IPS DF 4.7 (cell line): ENCODE measurements around the gene OR6J1.
"Not testable (repeated sequence)": the region's sequence is repeated elsewhere in the genome, so short reads cannot be mapped to it uniquely, and the experiment has no call there.

Source experiments
- DNase-seq: peaks from one replicate; pipeline ENCODE4 v3.0.0-alpha.2; 2013; ENCODE audit warnings: low spot score; ENCODE audit errors: extremely low read depth

The OR6J1 gene

DNA sequence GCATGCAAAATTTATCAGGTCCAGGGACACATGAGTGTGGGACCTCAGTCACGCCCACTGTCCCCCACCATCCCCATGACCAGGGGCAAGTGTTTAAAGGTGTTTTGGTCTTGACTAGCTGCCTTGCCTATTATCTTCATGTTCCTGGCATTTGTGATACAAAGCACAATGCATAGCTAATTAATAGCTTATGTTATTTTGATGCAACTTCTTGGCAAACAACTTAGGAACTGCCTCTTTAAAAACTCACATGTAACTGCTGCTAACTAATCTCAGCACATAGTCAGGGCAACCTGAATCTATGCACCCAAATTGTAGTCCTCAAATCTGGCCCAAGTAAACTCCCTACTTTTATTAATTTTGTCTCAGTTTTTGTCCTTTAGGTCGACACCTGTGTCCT, 7.4 kb upstream of the OR6J1 start:
- no peak for DNase-seq

DNA sequence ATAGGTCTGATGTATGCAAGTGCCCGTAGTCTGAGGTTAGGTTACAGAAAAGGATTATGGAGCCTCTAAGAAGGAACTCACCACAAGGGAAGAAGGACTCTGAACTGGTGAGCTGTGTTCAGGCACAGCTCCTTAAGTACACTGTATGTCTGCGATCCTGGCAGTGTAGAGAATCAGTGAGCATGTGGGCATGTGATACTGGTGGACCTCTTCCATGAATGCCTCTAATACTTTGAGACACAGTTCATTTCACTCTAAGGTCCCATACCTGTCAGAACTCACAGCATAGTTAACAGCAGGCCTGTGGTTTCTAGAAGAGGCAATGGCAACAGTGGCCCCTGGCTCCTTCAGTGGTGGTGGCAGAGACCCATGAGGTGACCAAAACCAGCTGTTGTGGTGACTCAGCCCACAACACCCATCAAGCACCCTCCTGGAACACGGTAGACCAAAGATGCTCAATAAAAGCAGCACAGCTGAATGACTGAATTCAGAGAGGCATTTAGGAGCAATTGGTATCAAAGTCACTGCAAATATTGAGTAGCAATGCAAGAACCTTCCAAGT, 6.9 kb upstream of the OR6J1 start:
- DNase-seq, result no peak

DNA sequence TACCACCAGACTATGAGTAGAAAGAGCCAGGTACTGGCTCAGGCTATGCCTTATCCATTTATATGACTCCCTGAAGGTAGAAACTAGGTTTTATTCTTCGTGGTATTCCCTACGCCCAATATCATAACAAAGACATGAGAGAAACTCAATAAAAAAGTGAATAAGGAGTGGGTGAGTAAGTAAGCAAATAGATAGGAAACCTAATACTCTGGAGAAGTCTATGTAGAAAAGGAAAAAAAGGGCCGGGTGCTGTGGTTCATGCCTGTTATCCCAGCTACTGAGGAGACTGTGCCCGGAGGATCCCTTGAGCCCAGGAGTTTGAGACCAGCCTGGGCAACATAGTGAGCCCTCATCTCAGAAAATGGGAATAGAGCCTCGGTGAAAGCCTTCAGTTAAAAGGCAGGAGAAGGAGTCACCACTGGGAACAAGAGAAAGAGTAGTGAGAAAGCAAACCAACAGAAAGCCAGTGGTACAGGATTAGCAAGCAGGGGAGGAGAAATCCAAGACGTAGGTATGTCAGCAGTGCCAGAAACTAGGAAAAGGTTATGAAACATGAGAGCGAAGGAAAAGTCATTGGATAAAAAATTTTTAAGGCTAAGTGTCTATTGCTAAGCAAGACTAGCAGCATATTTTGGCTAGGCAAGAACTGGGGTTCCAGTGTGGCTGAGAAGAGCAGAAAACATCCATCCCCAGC, 6.0 kb upstream of the OR6J1 start:
- no peak for DNase-seq

DNA sequence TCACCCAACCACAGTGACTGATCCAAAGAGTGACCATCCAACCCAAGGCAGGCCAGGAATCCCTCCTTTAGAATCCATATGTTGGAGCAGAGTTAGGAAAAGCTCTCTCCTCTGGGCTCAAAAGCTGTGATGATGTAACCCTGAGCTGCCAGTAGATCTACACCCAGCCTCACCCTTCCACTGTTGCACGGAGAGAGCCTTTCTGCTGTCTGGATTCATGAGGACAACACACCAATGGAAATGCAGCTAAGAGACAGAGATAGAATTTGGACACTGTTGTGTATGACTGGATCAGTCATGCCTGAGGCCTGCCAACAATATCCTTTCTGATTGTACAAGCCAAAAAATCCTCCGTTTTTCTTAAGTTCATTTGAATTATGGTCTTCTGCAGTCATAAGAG, 4.4 kb upstream of the OR6J1 start:
- no peak for DNase-seq

DNA sequence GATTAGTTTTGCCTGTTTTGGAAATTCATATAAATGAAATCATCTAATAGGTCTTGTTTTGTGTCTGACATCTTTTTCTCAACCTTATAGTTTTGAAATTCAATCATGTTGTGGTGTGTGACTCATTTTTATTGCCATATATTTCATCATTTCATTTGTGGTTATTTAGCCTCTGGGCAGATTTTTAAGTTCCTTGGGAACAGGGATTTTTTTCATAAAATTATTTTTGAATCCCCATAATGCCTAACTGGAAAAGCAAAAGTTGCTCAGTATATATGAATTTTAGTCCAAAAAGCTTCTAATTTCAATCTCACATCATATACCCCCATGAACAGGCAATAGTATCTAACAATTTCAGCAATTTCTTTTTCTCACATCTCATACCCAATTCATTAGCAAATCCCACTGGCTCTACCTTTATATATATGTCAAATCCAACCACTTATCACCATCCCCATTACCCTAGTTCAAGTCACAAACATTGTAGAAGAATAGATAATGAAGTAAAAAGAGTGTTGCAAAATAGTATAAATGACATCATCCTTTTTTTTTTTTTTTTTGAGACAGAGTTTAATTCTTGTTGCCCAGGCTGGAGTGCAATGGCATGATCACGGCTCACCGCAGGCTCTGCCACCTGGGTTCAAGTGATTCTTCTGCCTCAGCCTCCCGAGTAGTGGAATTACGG, 2.6 kb upstream of the OR6J1 start:
- no peak for DNase-seq

DNA sequence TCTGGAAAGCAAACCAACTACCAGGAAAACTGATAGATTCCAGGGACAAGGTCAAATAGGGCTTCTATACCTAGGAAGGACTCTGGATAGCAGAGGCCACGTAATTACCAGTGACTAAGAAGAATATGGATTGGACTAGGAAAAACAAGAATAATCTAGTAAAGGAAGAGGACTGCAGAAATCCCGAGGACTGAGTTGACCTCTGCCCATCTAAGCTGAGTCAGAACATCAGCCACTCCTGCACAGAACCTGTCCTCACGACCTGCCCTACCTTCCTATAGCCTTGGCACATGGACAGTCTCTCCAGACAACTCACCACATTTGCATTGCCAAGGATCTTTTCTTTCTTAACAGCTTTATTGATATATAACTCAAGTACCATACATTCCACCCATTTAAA, 2.3 kb downstream of the OR6J1 start:
- DNase-seq, result no peak

DNA sequence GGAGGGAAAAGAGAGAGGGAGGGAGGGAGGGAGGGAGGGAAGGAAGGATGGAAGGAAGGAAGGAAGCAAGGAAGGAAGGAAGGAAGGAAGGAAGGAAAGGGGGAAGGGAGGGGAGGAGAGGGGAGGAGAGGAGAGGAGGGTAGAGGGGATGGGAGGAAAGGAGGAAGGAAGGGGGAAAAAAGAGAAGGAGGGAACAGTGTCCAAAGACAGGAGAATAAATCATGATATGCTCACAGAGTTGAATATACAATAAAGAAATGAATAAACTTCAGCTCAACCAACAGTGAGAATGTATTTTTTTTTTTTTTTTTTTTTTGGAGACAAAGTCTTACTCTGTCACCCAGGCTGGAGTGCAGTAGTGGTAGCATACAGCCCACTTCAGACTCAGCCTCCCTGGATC, 4.0 kb downstream of the OR6J1 start:
- DNase-seq, result no peak

DNA sequence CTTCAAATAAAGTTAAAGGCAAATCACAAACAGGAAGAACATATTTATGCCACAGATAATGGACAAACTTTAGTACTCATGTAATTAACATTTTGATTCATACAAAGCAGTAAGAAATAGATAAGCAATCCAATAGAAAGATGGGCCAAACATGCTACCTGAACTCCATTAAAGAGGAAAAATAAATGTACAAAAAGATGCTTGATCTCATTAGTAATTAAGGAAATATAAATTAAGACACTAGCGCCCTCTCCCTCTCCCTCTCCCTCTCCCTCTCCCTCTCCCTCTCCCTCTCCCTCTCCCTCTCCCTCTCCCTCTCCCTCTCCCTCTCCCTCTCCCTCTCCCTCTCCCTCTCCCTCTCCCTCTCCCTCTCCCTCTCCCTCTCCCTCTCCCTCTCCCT, 8.2 kb downstream of the OR6J1 start:
- not testable (repeated sequence) for DNase-seq

DNA sequence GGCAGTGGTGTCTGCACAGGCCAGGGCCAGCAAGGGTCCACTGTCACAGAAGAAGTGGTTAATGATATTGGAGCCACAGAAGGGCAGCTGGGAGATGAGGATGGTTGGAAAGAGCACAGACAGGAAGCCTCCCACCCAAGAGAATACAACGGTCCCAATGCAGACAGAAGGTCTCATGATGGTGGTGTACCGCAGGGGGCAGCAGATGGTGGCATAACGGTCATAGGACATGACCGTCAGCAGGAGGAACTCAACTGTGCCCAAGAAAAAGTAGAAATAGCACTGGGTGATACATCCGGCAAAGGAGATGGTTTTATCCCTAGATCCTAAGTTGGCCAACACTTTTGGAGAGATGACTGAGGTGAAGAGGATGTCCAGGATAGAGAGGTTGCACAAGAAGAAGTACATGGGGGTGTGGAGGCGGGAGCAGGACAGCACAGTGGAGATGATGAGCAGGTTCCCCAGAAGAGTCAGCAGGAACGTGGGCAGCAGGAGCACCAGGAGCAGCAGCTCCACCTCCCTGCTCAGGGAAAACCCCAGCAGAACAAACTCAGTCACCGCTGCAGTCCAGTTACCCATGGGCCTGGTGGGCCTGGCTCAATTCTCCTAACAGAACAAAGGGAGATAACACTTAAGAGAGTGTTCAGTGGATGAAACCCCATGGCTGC, 9.8 kb downstream of the OR6J1 start:
- no peak for DNase-seq

DNA sequence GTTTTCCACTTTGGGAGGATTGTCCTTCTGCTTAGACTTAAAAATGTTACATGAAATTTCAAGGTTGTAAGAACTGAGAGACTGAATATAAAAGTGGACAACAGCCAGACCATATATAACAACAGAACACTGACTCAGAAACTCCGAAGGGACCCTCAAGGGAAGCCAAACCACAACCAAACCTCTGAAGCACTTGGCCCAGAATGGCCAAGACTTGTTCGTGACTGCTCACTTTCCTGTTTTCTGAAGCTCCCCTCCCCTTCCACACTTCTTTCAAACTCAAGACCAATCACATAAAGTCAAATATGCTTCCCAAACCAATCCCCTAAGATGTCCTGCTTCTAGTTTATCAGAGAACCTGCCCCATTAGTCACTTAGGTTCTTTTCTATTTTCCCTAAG, 13.7 kb downstream of the OR6J1 start:
- DNase-seq, result no peak

DNA sequence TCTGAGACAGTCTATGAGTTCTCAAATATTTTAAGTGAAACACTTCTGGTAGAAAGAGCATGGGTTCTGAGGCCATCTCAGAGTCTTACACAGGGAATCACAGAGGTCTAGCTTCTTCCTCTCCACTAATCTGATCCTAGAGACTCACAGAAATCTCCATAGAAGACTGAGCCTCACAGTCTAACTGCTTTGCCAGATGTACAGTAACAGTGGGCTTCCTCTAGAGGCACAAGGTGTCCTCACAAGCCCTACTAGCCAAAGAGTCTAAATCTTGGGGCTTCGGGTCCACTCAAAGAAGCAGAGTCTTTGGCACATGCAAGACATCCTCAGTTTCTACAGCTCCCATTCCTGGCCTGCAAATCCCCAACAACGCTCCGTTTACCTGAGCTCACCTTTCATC, 14.1 kb downstream of the OR6J1 start:
- no peak for DNase-seq

DNA sequence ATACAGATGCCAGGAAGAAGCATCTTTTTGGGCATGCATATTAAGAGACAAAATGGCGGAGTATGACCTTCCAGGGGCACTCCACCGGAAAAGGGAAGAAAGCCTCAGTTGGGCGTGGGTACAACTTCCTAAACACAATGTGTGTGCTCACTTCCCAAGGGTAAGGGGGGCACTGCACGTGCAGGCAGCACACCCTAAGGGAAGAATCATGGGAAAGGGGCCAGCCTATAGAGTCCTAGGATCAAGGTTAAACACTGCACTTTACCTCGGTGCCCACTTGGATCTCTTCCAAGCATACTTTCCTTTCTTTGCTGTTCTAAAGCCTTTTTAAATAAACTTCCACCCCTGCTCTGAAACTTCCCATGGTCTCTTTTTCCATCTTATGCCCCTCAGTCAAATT, 14.8 kb downstream of the OR6J1 start:
- DNase-seq, result no peak

DNA sequence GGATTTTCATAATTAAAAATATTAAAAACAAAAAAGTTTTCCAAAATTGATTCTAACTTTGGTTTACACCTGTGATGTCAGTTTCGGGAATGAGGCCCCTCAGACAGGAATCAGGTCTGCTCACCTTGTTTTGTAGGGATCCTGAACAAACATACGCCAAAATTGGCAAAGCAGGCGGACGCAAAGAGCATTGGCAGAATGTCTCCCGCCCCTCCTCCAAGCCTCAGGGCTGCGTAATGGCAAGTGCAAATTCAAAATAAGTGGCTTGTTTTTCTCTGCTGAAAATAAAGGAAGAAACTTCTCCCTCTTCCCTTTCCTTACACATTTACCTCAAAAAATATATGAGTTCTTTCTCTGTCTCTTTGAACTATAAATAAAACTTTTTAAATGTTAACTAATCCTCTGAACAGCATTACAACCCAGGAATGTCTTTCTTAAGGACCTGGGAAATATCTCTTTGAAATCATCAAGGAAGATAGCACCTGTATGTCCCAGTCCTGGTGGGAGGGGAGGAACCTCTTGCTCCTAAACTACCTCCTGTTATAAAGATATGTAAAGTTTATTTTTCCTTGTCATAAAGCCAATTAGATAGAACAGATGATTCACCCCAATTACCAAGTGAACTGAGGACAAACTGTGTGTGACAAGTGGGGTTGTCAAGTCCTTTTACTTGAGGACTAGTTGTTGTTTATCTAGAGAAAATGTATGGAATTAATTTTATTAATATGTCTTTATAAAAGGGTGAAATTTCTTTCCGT, 16.5 kb downstream of the OR6J1 start:
- no peak for DNase-seq

DNA sequence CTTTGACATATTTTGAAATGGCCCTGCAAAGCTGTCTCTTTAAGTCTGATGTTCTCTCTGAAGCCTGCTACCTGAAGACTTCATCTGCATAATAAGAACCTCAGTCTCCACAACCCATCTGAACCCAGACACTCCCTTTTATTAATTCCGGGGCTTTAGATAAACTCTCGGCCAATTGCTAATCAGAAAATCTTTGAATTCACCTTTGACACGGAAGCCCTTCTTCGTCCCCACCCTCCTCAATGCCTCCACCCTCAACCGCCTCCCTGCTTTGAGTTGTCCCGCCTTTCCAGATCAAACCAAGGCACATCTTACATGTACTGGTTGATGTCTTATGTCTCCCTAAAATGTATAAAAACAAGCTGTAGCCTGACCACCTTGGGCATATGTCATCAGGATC, 17.6 kb downstream of the OR6J1 start:
- DNase-seq, result no peak

DNA sequence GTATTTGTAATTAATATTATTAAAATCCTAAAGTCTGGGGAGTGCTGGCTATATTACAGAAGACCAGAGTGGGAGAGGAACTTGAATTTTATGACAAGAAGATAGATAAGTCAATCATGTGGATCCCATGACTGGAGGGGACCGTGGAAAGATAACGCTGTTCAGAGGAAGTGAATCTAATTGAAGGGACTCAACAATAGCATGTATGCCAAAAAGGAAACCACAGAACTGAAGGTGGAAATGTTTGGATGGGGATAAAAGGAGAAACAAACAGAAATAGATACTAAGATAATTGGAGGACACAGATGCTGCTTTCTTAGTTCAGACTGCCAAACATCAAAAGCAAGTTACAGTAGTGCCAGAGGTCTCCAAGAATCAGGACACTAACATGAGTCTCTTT, 21.1 kb downstream of the OR6J1 start:
- no peak for DNase-seq

DNA sequence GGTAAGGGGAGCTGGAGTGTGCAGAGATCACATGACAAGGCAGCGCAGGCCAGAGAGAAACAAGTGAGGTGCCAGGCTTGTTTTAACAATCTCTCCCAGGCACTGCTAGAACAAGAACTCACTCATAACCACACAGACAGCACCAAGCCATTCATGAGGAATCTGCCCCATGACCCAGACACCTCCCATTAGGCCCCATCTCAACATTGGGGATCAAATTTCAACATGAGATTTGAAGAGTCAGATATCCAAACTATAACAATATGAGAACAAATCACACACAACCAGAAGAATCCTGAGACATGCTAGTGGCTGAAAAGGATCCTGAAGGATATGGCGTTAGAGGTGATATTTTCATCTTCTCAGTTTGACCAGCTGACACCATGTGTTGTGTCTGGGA, 21.9 kb downstream of the OR6J1 start:
- DNase-seq, result no peak

DNA sequence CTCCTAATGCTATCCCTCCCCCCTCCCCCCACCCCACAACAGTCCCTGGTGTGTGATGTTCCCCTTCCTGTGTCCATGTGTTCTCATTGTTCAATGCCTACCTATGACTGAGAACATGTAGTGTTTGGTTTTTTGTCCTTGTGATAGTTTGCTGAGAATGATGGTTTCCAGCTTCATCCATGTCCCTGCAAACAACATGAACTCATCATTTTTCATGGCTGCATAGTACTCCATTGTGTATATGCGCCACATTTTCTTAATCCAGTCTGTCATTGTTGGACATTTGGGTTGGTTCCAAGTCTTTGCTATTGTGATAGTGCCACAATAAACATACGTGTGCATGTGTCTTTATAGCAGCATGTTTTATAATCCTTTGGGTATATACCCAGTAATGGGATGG, 28.4 kb downstream of the OR6J1 start:
- DNase-seq, result not testable (repeated sequence)

DNA sequence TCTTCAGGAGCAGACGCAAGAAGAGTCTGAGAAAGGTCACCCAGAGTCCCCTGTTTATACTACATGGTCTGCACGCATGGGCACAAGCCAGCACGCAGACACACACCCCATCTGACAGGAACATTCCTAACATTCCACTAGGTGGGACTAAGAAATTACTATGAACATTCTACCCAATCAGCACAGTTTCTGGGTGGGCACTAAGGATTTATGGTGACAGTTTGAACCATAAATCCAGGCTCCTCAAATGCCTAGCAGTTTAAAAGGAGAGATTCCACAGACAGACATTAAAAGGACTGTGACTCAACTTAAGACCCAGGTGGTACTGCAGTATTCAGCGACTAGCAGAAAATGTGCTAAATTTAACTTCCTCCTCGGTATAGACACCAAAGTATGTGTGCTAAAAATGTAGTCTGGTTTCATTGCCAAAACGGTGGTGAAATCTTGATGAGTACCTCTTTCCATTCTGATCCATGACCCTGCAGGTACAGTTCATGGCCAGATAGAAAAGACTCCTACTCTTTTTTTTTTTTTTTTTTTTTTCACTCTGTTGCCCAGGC, 29.8 kb downstream of the OR6J1 start:
- DNase-seq, result no peak

DNA sequence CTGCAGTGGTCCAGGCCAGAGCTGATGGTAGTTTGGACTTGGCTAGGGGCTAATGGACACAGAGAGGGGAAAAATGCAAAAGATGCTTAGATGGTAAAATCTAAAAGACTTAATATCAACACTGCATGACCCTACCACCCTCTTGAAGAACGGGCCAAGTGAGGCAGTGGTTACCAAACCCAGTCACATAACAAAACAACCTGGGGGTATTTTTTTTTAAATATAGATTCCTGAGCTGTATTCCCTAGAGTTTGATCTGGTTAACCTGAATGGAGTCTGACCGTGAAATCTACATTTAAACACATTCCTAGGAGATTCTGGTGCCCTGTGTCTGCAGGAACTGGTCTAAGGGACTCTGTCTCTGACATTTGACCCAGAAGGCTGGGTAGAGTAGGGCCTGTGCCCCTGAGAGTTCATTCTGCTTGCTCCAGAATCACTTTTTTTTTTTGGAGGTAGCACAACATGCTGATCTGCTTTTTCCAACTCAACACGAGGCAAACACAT, 30.4 kb downstream of the OR6J1 start:
- no peak for DNase-seq

DNA sequence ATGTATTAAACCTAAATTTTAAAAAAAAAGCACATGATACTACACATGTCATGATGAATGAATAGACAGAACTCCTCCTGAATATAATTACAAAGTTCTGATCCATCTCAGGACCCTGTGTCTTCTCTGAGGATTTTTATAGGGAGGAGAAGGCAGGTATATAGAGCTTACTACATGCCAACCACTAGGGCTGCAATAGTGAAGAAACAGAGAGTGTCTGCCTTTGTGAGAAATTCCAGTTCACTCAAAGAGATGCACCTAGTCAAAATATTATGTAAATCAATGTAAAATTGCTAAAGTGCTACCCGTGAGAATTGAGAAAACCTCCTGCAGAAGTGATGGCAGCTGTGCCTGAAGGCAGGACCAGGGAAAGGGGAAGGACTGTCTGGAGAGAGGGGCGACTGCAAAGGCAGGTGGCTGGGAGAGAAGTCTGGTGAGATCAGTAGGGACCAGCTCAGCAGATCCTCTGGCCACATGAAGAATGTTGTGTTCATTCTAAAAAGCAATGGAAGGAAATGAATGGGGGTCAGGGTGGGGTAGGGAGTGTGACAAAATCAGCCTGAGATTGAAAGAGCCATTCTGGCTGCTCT, 31.0 kb downstream of the OR6J1 start:
- DNase-seq, result no peak

DNA sequence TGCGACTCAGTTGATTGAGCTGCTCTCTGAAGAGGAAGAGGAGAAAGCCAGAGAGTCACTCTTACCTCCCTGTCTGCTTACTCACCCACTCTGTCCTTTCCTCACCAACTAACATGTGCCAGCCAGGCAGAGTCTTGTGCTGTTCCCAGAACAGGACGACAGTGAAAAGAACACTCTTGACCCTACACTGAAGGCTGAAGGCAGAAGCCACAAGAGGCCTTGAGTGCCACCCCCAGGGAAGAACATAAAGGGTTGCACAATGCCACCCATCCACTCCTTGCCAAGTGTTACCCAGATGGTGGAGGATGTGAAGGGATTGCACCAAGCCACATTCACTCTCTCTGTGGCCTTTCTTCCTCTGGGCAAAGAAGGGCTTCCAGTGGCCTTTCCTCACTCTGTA, 33.2 kb downstream of the OR6J1 start:
- no peak for DNase-seq
